H1 (cell line): Measurements from ENCODE around the gene ALPK3. TPM values are rescaled to one million over a fixed set of nuclear protein-coding genes. Genes with fewer than 3 reads are reported as not detected.

Experiments used
- CTCF ChIA-PET: fragments of 300-600 bp; sonication (Branson Sonifier 250); formaldehyde crosslinking; loops from one replicate; lab custom pipeline; 2021; ENCODE audit not compliant: partially characterized antibody; lab: Charles Lee
- POLR2A ChIA-PET: fragments of 300-600 bp; sonication (Branson Sonifier 250); formaldehyde crosslinking; loops from one replicate; lab custom pipeline; 2021; ENCODE audit warnings: inconsistent platforms; ENCODE audit not compliant: partially characterized antibody; lab: Charles Lee
- DNase-seq, 2 experiments: peaks; one replicate each; pipeline versions ENCODE4 v3.0.0 to v3.0.0-alpha.2; 2010 to 2022; ENCODE audit warnings: low spot score in 2 of 2, low read depth in 1 of 2, mixed read lengths in 1 of 2
- FAIRE-seq: peaks from 2 replicates; lab custom pipeline; 2011; peaks lifted over from hg19 to GRCh38; lab: Jason Lieb, UNC
- H2AFZ ChIP-seq: 2 replicates; pipeline ENCODE4 v1.8.1; 2012; ENCODE audit warnings: low read length, inconsistent platforms
- H2AK5ac ChIP-seq: 2 replicates; pipeline ENCODE4 v1.6.1; 2013; ENCODE audit warnings: low read depth, low read length
- H2BK120ac ChIP-seq: replicated peaks from 2 replicates; pipeline ENCODE3; 2013; ENCODE audit warnings: low read depth, low read length, inconsistent platforms
- H2BK12ac ChIP-seq: 2 replicates; pipeline ENCODE4 v1.6.1; 2013; ENCODE audit warnings: low read depth, low read length
- H2BK15ac ChIP-seq: 2 replicates; pipeline ENCODE4 v1.6.1; 2013; ENCODE audit warnings: low read length
- H2BK20ac ChIP-seq: 2 replicates; pipeline ENCODE4 v1.6.1; 2013; ENCODE audit warnings: low read length
- H2BK5ac ChIP-seq: 2 replicates; pipeline ENCODE4 v1.6.1; 2013; ENCODE audit warnings: low read depth, low read length
- H3K14ac ChIP-seq: 2 replicates; pipeline ENCODE4 v1.6.1; 2013; ENCODE audit warnings: inconsistent platforms; ENCODE audit not compliant: insufficient read length
- H3K18ac ChIP-seq: 2 replicates; pipeline ENCODE4 v1.6.1; 2013; ENCODE audit warnings: low read length; ENCODE audit errors: extremely low read depth
- H3K23ac ChIP-seq: 2 replicates; pipeline ENCODE4 v1.6.1; 2013; ENCODE audit warnings: inconsistent platforms; ENCODE audit not compliant: insufficient read length
- H3K23me2 ChIP-seq: 2 replicates; pipeline ENCODE4 v1.6.1; 2013; ENCODE audit warnings: low read depth, low read length
- H3K27ac ChIP-seq: 2 replicates; pipeline ENCODE4 v1.6.1; 2011; ENCODE audit warnings: low read depth, low read length, inconsistent platforms
- H3K27me3 ChIP-seq, 4 experiments: replicated peaks in 1 of 4; 1 replicate in 1 of 4; 2 replicates in 3 of 4; pipeline versions ENCODE4 v1.6.1 to v1.8.1; 2011 to 2013; ENCODE audit warnings: low read length in 3 of 4, mild to moderate bottlenecking in 3 of 4, inconsistent platforms in 2 of 4, mixed read lengths in 2 of 4, moderate library complexity in 1 of 4; ENCODE audit not compliant: control insufficient read depth in 3 of 4, insufficient read depth in 3 of 4; ENCODE audit errors: extremely low read depth in 1 of 4
- H3K36me3 ChIP-seq, 4 experiments: 2 replicates each; pipeline versions ENCODE4 v1.6.1 to v1.8.1; 2011 to 2013; ENCODE audit warnings: mild to moderate bottlenecking in 4 of 4, low read length in 3 of 4, moderate library complexity in 2 of 4, control low read depth in 1 of 4, inconsistent platforms in 1 of 4; ENCODE audit not compliant: insufficient read depth in 4 of 4, control insufficient read depth in 2 of 4
- H3K4ac ChIP-seq: replicated peaks from 2 replicates; pipeline ENCODE3; 2013; ENCODE audit warnings: low read length, low read depth, mixed read lengths, inconsistent platforms; ENCODE audit not compliant: insufficient read length
- H3K4me1 ChIP-seq, 4 experiments: replicated peaks in 1 of 4; 1 replicate in 1 of 4; 2 replicates in 3 of 4; pipeline versions ENCODE4 v1.6.1 to v1.8.1; 2011 to 2013; ENCODE audit warnings: low read length in 3 of 4, inconsistent platforms in 2 of 4, mixed read lengths in 1 of 4; ENCODE audit not compliant: insufficient read depth in 4 of 4, control insufficient read depth in 3 of 4
- H3K4me2 ChIP-seq, 2 experiments: 2 replicates each; pipeline versions ENCODE4 v1.6.1 to v1.8.1; 2011 to 2013; ENCODE audit warnings: low read depth in 2 of 2, low read length in 2 of 2, control low read depth in 1 of 2, inconsistent platforms in 1 of 2, mild to moderate bottlenecking in 1 of 2; ENCODE audit not compliant: insufficient read depth in 1 of 2
- H3K4me3 ChIP-seq, 4 experiments: fragments of 200-600, 300-600 bp in 1 of 4; sonication (generic), shearing (Covaris generic), sonication (Bioruptor Twin) in 1 of 4; 2 replicates each; pipeline versions ENCODE4 v1.5.1 to v1.8.1; 2011 to 2016; ENCODE audit warnings: low read length in 4 of 4, low read depth in 3 of 4, control low read depth in 2 of 4, inconsistent platforms in 2 of 4, mild to moderate bottlenecking in 2 of 4, mixed read lengths in 1 of 4, moderate library complexity in 1 of 4; ENCODE audit not compliant: insufficient read depth in 2 of 4; ENCODE audit errors: extremely low read depth in 1 of 4
- H3K56ac ChIP-seq: replicated peaks from 2 replicates; pipeline ENCODE3; 2013; ENCODE audit warnings: low read depth, mild to moderate bottlenecking, mixed read lengths, low read length, inconsistent platforms; ENCODE audit not compliant: insufficient read length
- H3K79me1 ChIP-seq: 2 replicates; pipeline ENCODE4 v1.6.1; 2013; ENCODE audit warnings: low read depth, low read length, control low read depth
- H3K79me2 ChIP-seq, 2 experiments: 2 replicates each; pipeline versions ENCODE4 v1.6.1 to v1.8.1; 2012 to 2013; ENCODE audit warnings: low read length in 2 of 2, mild to moderate bottlenecking in 2 of 2, inconsistent platforms in 1 of 2; ENCODE audit not compliant: insufficient read depth in 2 of 2, control insufficient read depth in 1 of 2
- H3K9ac ChIP-seq, 4 experiments: replicated peaks in 1 of 4; 1 replicate in 1 of 4; 2 replicates in 3 of 4; pipeline versions ENCODE4 v1.6.1 to v1.8.1; 2011 to 2013; ENCODE audit warnings: low read depth in 3 of 4, low read length in 3 of 4, control low read depth in 2 of 4, mild to moderate bottlenecking in 2 of 4, moderate library complexity in 2 of 4, inconsistent platforms in 1 of 4; ENCODE audit errors: extremely low read depth in 1 of 4
- H3K9me3 ChIP-seq, 2 experiments: 2 replicates each; pipeline versions ENCODE4 v1.6.1 to v1.8.1; 2012 to 2013; ENCODE audit warnings: mild to moderate bottlenecking in 2 of 2, moderate library complexity in 2 of 2, control low read depth in 1 of 2, inconsistent platforms in 1 of 2, low read depth in 1 of 2, low read length in 1 of 2, mixed read lengths in 1 of 2; ENCODE audit not compliant: insufficient read depth in 2 of 2
- H4K20me1 ChIP-seq, 2 experiments: replicated peaks in 1 of 2; 2 replicates each; pipeline versions ENCODE3 to v1.8.1; 2011 to 2013; ENCODE audit warnings: inconsistent platforms in 2 of 2, low read length in 2 of 2, mild to moderate bottlenecking in 1 of 2; ENCODE audit not compliant: insufficient read depth in 2 of 2, control insufficient read depth in 1 of 2
- H4K5ac ChIP-seq: 2 replicates; pipeline ENCODE4 v1.6.1; 2013; ENCODE audit warnings: low read length, low read depth, mixed read lengths, inconsistent platforms; ENCODE audit not compliant: insufficient read length
- H4K8ac ChIP-seq: 2 replicates; pipeline ENCODE4 v1.8.0; 2013; ENCODE audit warnings: mild to moderate bottlenecking, moderate library complexity, low read length, inconsistent platforms; ENCODE audit not compliant: insufficient read depth; ENCODE audit errors: extremely low read depth
- H4K91ac ChIP-seq: replicated peaks from 2 replicates; pipeline ENCODE3; 2013; ENCODE audit warnings: low read length, mixed read lengths, inconsistent platforms; ENCODE audit not compliant: insufficient read length
- ASH2L ChIP-seq: fragments of 200-600, 300-600 bp; sonication (generic); IDR thresholded peaks from one replicate; pipeline ENCODE4 v1.7.1; 2017; ENCODE audit warnings: low read length
- CBX5 ChIP-seq: fragments of 300-800, 300-1000 bp; sonication (generic); IDR thresholded peaks from 2 replicates; pipeline ENCODE4 v1.7.1; 2016; ENCODE audit warnings: antibody characterized with exemption, low read length, low read depth
- EGR1 ChIP-seq: IDR thresholded peaks from 2 replicates; pipeline ENCODE4 v1.6.1; 2011; ENCODE audit warnings: low read depth, low read length, borderline replicate concordance
- GTF2F1 ChIP-seq: IDR thresholded peaks from 2 replicates; pipeline ENCODE4 v1.6.1; 2012; ENCODE audit warnings: low read depth, low read length, improper control_type of control experiment, borderline replicate concordance
- RXRA ChIP-seq: IDR thresholded peaks from 2 replicates; pipeline ENCODE4 v1.6.1; 2011; ENCODE audit warnings: low read depth, mild to moderate bottlenecking, low read length, moderate library complexity; ENCODE audit not compliant: insufficient read depth
- SAP30 ChIP-seq: fragments of 300-600 bp; sonication (generic); IDR thresholded peaks from 2 replicates; pipeline ENCODE4 v1.7.1; 2012; ENCODE audit warnings: low read length, moderate library complexity, mild to moderate bottlenecking, inconsistent platforms; ENCODE audit not compliant: insufficient read depth, insufficient replicate concordance
- SP1 ChIP-seq: IDR thresholded peaks from 2 replicates; pipeline ENCODE4 v1.6.1; 2011; ENCODE audit warnings: low read depth, low read length
- SP2 ChIP-seq: IDR thresholded peaks from 2 replicates; pipeline ENCODE4 v1.6.1; 2012; ENCODE audit warnings: mild to moderate bottlenecking, low read length, inconsistent platforms
- TAF7 ChIP-seq: optimal IDR thresholded peaks from 2 replicates; pipeline ENCODE3; 2011; ENCODE audit warnings: low read depth, mild to moderate bottlenecking, inconsistent platforms, low read length, moderate library complexity, borderline replicate concordance
- TBP ChIP-seq: IDR thresholded peaks from 2 replicates; pipeline ENCODE4 v1.6.1; 2011; ENCODE audit warnings: low read depth, low read length, improper control_type of control experiment
- WGBS, 2 experiments: shearing (Covaris generic) in 1 of 2; methylation state at CpG; one replicate each; pipeline versions ENCODE4 v1.1.6 to v1.1.7; 2013 to 2015; ENCODE audit warnings: low lambda C conversion rate in 2 of 2, mixed read lengths in 2 of 2, inconsistent platforms in 1 of 2, low coverage in 1 of 2, missing lambda C conversion rate in 1 of 2; ENCODE audit not compliant: insufficient replicate concordance in 2 of 2, insufficient coverage in 1 of 2, insufficient read length in 1 of 2; ENCODE audit errors: extremely low coverage in 1 of 2, missing lambda C conversion rate in 1 of 2; 5-methylcytosine and 5-hydroxymethylcytosine counted together
- polyA plus RNA-seq, 7 experiments: library from polyadenylated mRNA; depleted of rRNA in 3 of 7; stranded (reverse) in 5 of 7; unstranded in 2 of 7; fragments of >200 nt in 5 of 7; fragments of 200-250 nt in 2 of 7; gene quantifications; 1 replicate in 5 of 7; 2 replicates in 1 of 7; 4 replicates in 1 of 7; pipeline versions ENCODE4 v1.2.1 to v1.2.3, GENCODE V29; 2011 to 2013; ENCODE audit warnings: missing spikeins in 2 of 7, mixed read lengths in 2 of 7
- total RNA-seq: library from RNA; stranded (reverse); fragmentation: NEBNext Ultra II Directional; extraction: Animal tissue kit (Norgen Biotek cat#: 25700); gene quantifications from 2 replicates; pipeline ENCODE4 v1.2.1, GENCODE V29; 2021

The ALPK3 gene
- total and polyA plus RNA-seq, 2 of the 8 experiments (the other 6 are each of a cell fraction or from before 2014, with no cell fraction given): 4.4 to 19.2 TPM

DNA sequence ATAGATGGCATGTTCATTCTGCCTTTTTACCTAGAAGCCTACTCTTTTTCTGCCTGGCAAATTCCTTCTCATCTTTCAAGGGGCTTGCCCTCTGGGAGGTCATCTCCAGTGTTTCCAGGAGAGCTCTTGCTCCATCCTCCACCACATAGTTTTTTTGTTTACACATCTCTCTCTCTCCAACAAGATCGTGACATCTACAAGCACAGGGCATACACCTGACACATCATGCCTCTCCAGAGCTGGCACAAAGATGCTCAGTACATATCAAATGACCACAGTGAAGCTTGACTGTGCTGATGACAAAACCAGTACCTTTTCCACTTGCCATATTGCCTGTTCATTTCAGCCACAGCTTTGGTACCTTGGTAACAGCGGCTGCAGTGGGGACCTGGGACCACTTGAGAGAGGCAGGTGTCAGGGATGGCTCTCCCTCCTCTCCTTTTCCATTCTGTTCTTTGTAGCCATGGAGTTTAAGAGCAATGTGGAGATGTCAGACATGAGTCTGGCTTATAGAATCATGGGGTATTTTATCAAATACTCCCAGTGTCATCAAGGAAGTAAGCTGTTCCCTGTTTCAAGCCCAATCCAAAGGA lies 15.4 kb downstream of the ALPK3 start:
- no peak overlapping the region for H4K8ac ChIP-seq
- no peaks in the 10 kb centered on the region for H3K23me2 ChIP-seq
- H3K4ac ChIP-seq: no peak overlapping the region
- H3K23ac ChIP-seq: no peak overlapping the region
- H2AFZ ChIP-seq: no peak overlapping the region
- no peak overlapping the region for H3K4me3 ChIP-seq
- TF ChIP-seq TAF7 (no peak), GTF2F1 (no peak), ASH2L (no peak), SAP30 (no peak), TBP (no peak), CBX5 (no peak), RXRA (no peak), SP2 (no peak), EGR1 (no peak), SP1 (no peak)
- H3K36me3 ChIP-seq: peaks cover 0 to 4% (median 1%) of the 10 kb centered on the region in 4 experiments; a peak in 1 of 8 replicates
- no peak overlapping the region for H4K5ac ChIP-seq
- no peak overlapping the region for H3K14ac ChIP-seq
- H3K18ac ChIP-seq: no peak overlapping the region
- no peak overlapping the region for H3K56ac ChIP-seq
- H2BK5ac ChIP-seq: no peak overlapping the region
- no peak overlapping the region for H2BK12ac ChIP-seq
- H3K79me1 ChIP-seq: no peaks in the 10 kb centered on the region
- H2BK15ac ChIP-seq: no peak overlapping the region
- FAIRE-seq: no peak
- H3K4me1 ChIP-seq: 0 out of 7 replicates have a peak, but pooled peaks cover 0 to 2% (median 0%) of the 10 kb centered on the region in 4 experiments
- peaks cover 1 to 2% of the 10 kb centered on the region in 2 experiments for H4K20me1 ChIP-seq
- ChIA-PET POLR2A (interaction anchor here (1.2 to 2.5 kb wide), 5 partner anchors 8 to 33 kb away, joined by 3 to 7 read pairs (median 3); partner anchors contain the start of gene ALPK3), CTCF (interaction anchor here (0.9 to 9.2 kb wide), 7 partner anchors 6 to 129 kb away, joined by 3 to 89 read pairs (median 11); no protein-coding TSS in a partner anchor)
- H3K27ac ChIP-seq: no peak overlapping the region
- no peak overlapping the region for H3K9ac ChIP-seq
- H3K27me3 ChIP-seq: no peaks in the 10 kb centered on the region
- WGBS, 2 experiments: 88% methylated on average over 2 of the region's 2 CpGs; no CpG with 5 or more reads in 1 of the 2 experiments
- no peaks in the 10 kb centered on the region for H3K9me3 ChIP-seq
- H4K91ac ChIP-seq: no peak overlapping the region
- no peaks in the 10 kb centered on the region for H3K79me2 ChIP-seq
- no peak for DNase-seq
- H3K4me2 ChIP-seq: no peak overlapping the region
- no peak overlapping the region for H2BK20ac ChIP-seq
- H2AK5ac ChIP-seq: no peak overlapping the region
- H2BK120ac ChIP-seq: no peak overlapping the region
